ENCODE data around the gene CMKLR1.

The CMKLR1 gene

DNA sequence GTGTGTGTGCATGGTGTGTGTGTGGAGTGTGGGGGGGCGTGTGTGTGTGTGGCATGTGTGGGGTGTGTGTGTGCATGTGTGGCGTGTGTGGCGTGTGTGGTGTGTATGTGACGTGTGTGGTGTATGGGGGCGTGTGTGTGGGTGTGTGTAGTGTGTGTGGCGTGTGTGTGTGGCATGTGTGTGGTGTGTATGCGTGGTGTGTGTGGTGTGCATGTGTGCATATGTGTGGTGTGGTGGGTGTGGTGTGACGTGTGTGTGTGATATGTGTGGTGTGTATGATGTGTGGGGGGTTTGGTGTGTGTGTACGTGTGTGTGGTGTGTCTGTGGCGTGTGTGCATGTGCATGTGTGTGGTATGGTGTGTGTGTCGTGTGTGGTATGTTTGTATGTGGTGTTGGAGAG lies 24.1 kb upstream of the CMKLR1 start:
- TF ChIP-seq, protein P1, sequence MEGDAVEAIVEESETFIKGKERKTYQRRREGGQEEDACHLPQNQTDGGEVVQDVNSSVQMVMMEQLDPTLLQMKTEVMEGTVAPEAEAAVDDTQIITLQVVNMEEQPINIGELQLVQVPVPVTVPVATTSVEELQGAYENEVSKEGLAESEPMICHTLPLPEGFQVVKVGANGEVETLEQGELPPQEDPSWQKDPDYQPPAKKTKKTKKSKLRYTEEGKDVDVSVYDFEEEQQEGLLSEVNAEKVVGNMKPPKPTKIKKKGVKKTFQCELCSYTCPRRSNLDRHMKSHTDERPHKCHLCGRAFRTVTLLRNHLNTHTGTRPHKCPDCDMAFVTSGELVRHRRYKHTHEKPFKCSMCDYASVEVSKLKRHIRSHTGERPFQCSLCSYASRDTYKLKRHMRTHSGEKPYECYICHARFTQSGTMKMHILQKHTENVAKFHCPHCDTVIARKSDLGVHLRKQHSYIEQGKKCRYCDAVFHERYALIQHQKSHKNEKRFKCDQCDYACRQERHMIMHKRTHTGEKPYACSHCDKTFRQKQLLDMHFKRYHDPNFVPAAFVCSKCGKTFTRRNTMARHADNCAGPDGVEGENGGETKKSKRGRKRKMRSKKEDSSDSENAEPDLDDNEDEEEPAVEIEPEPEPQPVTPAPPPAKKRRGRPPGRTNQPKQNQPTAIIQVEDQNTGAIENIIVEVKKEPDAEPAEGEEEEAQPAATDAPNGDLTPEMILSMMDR (IDR thresholded peaks at IDR 0.05): no peak
- no peak for TF ChIP-seq ZFX (IDR thresholded peaks at IDR 0.05; ENCODE audit: borderline replicate concordance)

DNA sequence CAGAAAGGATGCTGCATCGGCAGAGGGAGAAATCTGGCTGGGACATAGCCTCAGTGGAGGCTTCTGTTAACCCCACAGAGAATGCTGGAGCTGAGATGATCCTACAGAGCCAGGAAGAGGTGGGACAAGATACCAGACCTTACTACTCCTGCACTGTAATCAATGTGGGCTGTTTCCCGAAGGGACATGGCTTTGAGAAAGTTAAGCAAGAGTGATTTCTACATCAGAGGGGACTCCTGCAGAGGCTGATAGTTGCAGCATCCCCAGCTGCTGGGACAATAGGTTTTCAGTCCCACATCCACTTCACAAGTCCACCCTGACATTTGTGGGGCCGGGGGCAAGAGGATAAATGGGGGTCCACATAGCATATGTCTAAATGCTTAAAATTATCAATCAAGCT lies 22.5 kb upstream of the CMKLR1 start:
- no peak for TF ChIP-seq ZFX (IDR thresholded peaks at IDR 0.05; ENCODE audit: borderline replicate concordance)
- TF ChIP-seq, protein P1 (IDR thresholded peaks at IDR 0.05): no peak
- H3K27ac ChIP-seq: no peak overlapping the region

More for the DNA sequence above, 24.1 kb upstream of the CMKLR1 start:
- no peak overlapping the region for H3K27ac ChIP-seq

DNA sequence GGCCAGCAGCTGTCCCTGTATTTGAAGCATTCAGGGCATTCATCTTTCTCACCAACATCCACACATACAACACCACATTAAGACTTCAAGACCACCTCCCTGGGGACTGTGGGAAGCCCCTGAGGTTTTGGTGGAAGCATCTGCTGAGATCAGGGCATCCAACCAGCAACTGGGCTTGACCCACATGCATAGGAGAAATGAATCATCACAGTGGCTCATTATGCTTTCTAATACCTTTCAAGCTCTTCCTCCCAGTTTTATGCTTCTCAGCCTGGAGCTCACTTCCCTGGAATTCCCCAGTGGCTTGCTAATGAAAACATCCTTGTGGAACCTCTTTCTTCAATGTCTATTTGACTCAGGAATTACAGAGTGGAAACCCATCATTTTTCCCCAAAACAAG lies 21.4 kb upstream of the CMKLR1 start:
- H3K27ac ChIP-seq: no peak overlapping the region

DNA sequence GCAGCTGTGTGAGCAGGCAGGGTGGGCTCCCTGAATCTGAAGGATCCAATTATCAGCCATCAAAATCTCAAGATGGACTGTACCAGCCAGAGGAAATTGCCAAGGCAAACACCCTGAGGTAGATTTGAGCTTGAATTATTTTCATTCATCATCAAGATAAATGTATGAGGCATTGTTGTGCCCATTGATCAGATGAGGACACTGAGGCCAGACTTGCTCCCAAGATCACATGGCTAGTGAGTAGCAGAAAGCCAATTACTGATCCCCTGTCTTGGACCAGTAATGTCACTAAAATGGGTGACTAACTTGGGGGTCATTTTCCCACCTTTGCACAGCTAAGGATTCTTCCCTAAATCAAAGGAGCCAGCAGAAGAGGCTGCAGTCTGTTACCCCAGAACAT lies 20.9 kb upstream of the CMKLR1 start:
- no peak for TF ChIP-seq ZFX (IDR thresholded peaks at IDR 0.05; ENCODE audit: borderline replicate concordance)
- H3K27ac ChIP-seq: no peak overlapping the region

More for the DNA sequence above, 21.4 kb upstream of the CMKLR1 start:
- TF ChIP-seq ZFX (IDR thresholded peaks at IDR 0.05; ENCODE audit: borderline replicate concordance): no peak
- TF ChIP-seq, protein P1 (IDR thresholded peaks at IDR 0.05): no peak

DNA sequence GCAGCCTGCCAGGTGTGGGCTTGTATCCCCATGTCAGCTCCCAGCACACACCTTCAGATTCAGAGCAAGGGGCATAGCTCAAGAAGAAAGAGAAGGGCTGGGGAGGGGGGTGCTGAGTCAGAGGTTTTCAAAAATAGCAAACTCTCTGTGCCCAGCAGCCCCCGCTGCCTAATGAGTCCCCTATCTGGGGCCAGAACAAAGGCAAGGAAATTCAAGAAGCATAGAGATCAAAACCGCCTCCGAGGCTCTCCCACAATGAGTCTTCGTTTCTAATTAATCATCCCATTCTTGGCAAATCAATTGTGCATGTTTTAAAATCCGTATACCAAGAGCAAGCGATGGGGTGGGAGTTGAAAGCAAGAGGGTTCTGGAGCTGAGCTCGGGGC lies 19.5 kb upstream of the CMKLR1 start:
- H3K27ac ChIP-seq: no peak overlapping the region

DNA sequence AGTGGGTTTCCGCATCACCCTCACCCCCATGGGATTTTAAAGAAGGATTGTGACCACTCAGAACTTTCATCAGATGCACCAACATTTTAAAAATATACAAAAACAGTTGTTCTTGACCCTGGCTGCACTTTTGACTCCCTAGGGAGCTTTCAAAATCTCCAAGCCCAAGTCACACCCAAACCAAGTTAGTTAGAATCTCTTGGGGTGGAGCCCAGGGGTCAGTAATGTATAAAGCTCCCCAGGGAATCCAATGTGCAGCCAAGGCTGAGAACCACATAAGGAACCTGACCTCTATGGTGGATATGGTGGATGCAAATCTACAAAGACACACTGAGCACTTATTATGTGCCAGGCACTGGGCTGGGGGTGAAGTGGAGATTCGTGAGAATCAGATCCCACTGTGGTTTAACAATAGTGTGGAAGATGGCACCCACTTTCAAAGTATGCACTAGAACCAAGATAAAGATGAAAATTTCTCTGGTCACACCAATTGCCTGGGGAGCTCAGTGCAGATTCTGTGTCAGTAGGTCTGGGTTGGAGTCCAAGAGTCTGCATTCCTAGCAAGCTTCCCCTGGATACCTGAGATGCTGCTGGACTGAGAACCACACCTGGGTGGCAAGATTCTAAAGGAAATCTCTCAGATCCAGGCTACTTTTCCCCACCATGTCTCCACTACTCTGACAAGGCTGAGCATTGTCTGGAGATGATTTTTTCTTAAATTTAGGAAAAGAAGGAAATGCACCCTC lies 18.9 kb upstream of the CMKLR1 start:
- H3K27ac ChIP-seq: no peak overlapping the region

More for the DNA sequence above, 19.5 kb upstream of the CMKLR1 start:
- TF ChIP-seq ZFX (IDR thresholded peaks at IDR 0.05; ENCODE audit: borderline replicate concordance): no peak
- TF ChIP-seq, protein P1 (IDR thresholded peaks at IDR 0.05): no peak

DNA sequence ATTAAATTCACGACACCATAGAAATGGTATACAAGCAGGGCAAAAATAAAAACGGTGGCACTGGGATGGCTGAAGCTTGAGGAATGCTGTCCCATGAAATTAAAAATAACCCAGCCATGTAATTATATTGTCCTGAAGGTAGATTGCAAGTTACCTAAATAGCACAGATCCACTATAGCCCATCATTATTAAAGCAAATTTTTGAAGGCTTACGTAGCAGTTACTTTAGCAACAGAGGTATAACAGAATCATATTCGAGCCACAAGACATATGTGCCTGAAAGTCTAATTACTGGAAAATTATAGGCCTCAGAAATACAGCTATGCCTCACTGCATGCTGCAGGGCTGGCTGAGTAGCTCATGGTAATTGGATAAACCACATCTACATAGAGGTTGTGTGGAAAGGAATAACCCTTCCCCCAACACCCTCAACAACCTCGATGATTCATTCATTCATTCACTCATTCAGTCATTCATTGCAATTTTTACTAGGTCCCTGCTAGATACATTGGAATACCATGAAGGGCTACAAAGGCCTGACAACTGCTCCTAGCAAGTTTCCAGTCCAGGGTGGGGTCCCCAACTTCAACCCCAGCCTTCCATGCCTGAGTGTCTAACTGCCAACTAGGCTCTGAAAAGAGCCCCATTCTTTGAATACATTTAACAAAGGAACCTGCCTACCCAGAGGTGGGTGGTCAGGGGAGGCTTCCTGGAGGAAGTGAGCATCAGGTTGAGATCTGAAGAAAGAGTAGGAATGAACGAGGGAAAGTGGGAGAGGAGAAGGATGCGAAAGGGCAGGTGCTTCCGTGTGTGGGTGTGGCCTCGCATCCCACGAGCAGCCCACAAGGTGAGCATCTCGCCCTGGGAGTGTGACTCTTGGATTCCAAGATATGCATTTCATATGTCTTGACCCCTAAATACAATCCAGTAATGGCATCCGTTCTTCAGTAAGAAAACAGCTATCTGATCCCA lies 18.0 kb upstream of the CMKLR1 start:
- no peak overlapping the region for H3K27ac ChIP-seq

More for the DNA sequence above, 18.9 kb upstream of the CMKLR1 start:
- TF ChIP-seq ZFX (IDR thresholded peaks at IDR 0.05; ENCODE audit: borderline replicate concordance): no peak
- TF ChIP-seq, protein P1 (IDR thresholded peaks at IDR 0.05): no peak

More for the DNA sequence above, 18.0 kb upstream of the CMKLR1 start:
- TF ChIP-seq ZFX (IDR thresholded peaks at IDR 0.05; ENCODE audit: borderline replicate concordance): no peak
- TF ChIP-seq, protein P1 (IDR thresholded peaks at IDR 0.05): no peak
